HG02798 (cell line): ENCODE measurements around the gene CTDP1.

Experiments used
- ATAC-seq: cut with Tn5 transposase; IDR thresholded peaks from one replicate; pipeline ENCODE4 v1.9.1; 2021; ENCODE audit warnings: mild to moderate bottlenecking; ENCODE audit not compliant: unreplicated experiment, poor library complexity

CTDP1 gene

GRCh38 chr18:79801641-79802040 is 122.0 kb downstream of the CTDP1 start:
- no peak for ATAC-seq

GRCh38 chr18:79802298-79802697 is 122.7 kb downstream of the CTDP1 start:
- no peak for ATAC-seq

GRCh38 chr18:79803611-79804051 is 124.0 kb downstream of the CTDP1 start:
- ATAC-seq: no peak
